HepG2 (cell line): Measurements from ENCODE around the gene XCL2. TPM values are rescaled to one million over a fixed set of nuclear protein-coding genes. Genes with fewer than 3 reads are reported as not detected.
A peak's percentile ranks its signal among the peaks of the same experiment; 100 is the strongest.

ENCODE experiments used
- ARID3A ChIP-seq: IDR thresholded peaks from 2 replicates; pipeline ENCODE4 v1.6.1; 2012; ENCODE audit warnings: low read depth, low read length, improper control_type of control experiment
- ARID5B ChIP-seq: IDR thresholded peaks from 2 replicates; pipeline ENCODE4 v1.4.0; 2020; ENCODE audit warnings: mild to moderate bottlenecking, missing genetic modification reagents
- CBX2 ChIP-seq, 2 experiments: fragments of 200-600 bp in 1 of 2; sonication (generic); formaldehyde crosslinking in 1 of 2; IDR thresholded peaks; 2 replicates each; pipeline versions ENCODE4 v1.7.0 to v1.8.1; 2018 to 2022; ENCODE audit warnings: low read depth in 2 of 2, low read length in 1 of 2, mild to moderate bottlenecking in 1 of 2, missing genetic modification reagents in 1 of 2
- CEBPB ChIP-seq: IDR thresholded peaks from 2 replicates; pipeline ENCODE4 v1.6.1; 2011; ENCODE audit warnings: low read depth, low read length, improper control_type of control experiment, borderline replicate concordance
- KDM1A ChIP-seq: IDR thresholded peaks from 2 replicates; pipeline ENCODE4 v1.6.1; 2016; ENCODE audit warnings: missing compliant biosample characterization
- MLXIP ChIP-seq: sonication (generic); formaldehyde crosslinking; IDR thresholded peaks from 2 replicates; pipeline ENCODE4 v1.9.0; 2021; ENCODE audit warnings: missing genetic modification reagents, borderline replicate concordance
- NBN ChIP-seq: fragments of 450-650 bp; conservative IDR thresholded peaks from 2 replicates; pipeline ENCODE4 v1.6.1; 2017
- NCOR1 ChIP-seq: fragments of 200-600 bp; sonication (generic); IDR thresholded peaks from 2 replicates; pipeline ENCODE4 v1.7.0; 2017; ENCODE audit warnings: antibody characterized with exemption, low read length, borderline replicate concordance
- ZGPAT ChIP-seq: IDR thresholded peaks from 2 replicates; pipeline ENCODE4 v1.6.1; 2016; ENCODE audit warnings: mild to moderate bottlenecking
- ZMYM3 ChIP-seq: sonication (generic); formaldehyde crosslinking; IDR thresholded peaks from 2 replicates; pipeline ENCODE4 v1.5.1; 2020; ENCODE audit warnings: mild to moderate bottlenecking, missing genetic modification reagents
- ZNF503 ChIP-seq: sonication (generic); formaldehyde crosslinking; IDR thresholded peaks from 2 replicates; pipeline ENCODE4 v1.4.0; 2020; ENCODE audit warnings: missing genetic modification reagents
- polyA plus RNA-seq, 8 experiments: library from polyadenylated mRNA; depleted of rRNA in 3 of 8; stranded (reverse) in 7 of 8; unstranded in 1 of 8; fragments of >200 nt; fragmentation: Illumina TruSeq in 4 of 8; extraction: Trizol in 4 of 8; gene quantifications; 2 replicates each; pipeline versions ENCODE4 v1.2.1 to v1.2.3, GENCODE V29; 2011 to 2016; ENCODE audit warnings: low read depth in 4 of 8, missing spikeins in 1 of 8, mixed read lengths in 1 of 8; ENCODE audit not compliant: insufficient read depth in 1 of 8
- total RNA-seq, 5 experiments: library from RNA; depleted of rRNA; stranded (reverse); fragments of >200 nt; fragmentation: Illumina TruSeq; extraction: Trizol; gene quantifications; 2 replicates each; pipeline ENCODE4 v1.2.3, GENCODE V29; 2016; ENCODE audit warnings: low read depth in 1 of 5
- TF ChIP-seq, protein P1 (sequence below): sonication (generic); formaldehyde crosslinking; IDR thresholded peaks from 2 replicates; pipeline ENCODE4 v1.4.0; 2020; ENCODE audit warnings: missing genetic modification reagents
- TF ChIP-seq, protein P2 (sequence below): sonication (generic); formaldehyde crosslinking; IDR thresholded peaks from 2 replicates; pipeline ENCODE4 v1.5.0; 2020; ENCODE audit warnings: missing genetic modification reagents

XCL2 gene
- total and polyA plus RNA-seq, 2 of the 13 experiments (the other 11 are each of a cell fraction or from before 2014, with no cell fraction given) = 0.50 TPM; not detected in 1

DNA sequence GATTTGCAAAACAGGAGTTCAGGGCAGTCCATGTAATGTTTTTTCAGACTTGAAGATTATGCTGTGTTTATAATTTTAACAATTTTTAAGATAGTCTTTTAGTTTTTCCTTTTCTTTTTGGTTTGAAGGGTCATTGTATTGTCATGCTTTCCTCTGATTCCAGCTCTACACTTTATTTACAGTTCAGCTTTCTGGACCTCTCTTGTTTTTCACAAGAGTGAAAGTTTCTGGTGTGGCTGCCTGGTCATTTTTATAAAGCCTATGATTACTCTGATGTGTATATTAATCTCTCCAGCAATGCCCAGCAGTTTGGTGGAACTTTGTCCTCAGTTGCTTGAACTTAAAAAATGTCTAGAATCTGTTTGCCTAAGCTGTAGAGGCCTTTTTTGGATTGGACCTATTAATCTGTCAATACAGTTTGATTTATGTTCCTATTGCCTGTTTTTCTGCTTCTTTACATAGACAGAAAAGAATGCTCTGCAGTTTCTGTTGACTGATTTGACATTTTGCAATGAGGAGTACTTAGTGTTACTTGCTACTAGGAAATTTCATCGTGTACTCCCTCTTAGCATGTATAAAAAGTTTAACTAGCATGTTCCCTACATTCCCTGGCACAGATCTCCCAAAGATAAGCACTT, 52.2 kb downstream of the XCL2 start (continued):
- TF ChIP-seq ARID5B (CRISPR knock-in tag) (0 out of 2 replicates have a peak, but pooled peaks have one; percentile 27), MLXIP (CRISPR knock-in tag) (no peak), ZGPAT (CRISPR knock-in tag) (peak; percentile 18; the same call in 1 of the 2 replicates), CEBPB (peak; percentile 30; the same call in 1 of the 2 replicates), ZMYM3 (CRISPR knock-in tag) (no peak), NCOR1 (peak; percentile 46; the same call in 1 of the 2 replicates), ARID3A (peak; percentile 65), KDM1A (CRISPR knock-in tag) (no peak), CBX2 (IDR thresholded peaks at IDR 0.05; ENCODE audit: low read depth, low read length) (no peak), CBX2 (CRISPR knock-in tag; IDR thresholded peaks at IDR 0.05; ENCODE audit: low read depth) (no peak), NBN (no peak), ZNF503 (CRISPR knock-in tag) (no peak)
- TF ChIP-seq, protein P1, sequence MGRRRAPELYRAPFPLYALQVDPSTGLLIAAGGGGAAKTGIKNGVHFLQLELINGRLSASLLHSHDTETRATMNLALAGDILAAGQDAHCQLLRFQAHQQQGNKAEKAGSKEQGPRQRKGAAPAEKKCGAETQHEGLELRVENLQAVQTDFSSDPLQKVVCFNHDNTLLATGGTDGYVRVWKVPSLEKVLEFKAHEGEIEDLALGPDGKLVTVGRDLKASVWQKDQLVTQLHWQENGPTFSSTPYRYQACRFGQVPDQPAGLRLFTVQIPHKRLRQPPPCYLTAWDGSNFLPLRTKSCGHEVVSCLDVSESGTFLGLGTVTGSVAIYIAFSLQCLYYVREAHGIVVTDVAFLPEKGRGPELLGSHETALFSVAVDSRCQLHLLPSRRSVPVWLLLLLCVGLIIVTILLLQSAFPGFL (CRISPR knock-in tag) = no peak
- TF ChIP-seq, protein P2, sequence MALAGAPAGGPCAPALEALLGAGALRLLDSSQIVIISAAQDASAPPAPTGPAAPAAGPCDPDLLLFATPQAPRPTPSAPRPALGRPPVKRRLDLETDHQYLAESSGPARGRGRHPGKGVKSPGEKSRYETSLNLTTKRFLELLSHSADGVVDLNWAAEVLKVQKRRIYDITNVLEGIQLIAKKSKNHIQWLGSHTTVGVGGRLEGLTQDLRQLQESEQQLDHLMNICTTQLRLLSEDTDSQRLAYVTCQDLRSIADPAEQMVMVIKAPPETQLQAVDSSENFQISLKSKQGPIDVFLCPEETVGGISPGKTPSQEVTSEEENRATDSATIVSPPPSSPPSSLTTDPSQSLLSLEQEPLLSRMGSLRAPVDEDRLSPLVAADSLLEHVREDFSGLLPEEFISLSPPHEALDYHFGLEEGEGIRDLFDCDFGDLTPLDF (CRISPR knock-in tag) = no peak
